GM12892 (cell line): ENCODE results near the gene TMEM109.

Source experiments
- POLR2A ChIP-seq: IDR thresholded peaks from 2 replicates; pipeline ENCODE4 v1.6.1; 2011; ENCODE audit warnings: low read depth, low read length, control low read depth
- TAF1 ChIP-seq: IDR thresholded peaks from 2 replicates; pipeline ENCODE4 v1.6.1; 2011; ENCODE audit warnings: low read depth, mild to moderate bottlenecking, control low read depth, low read length, borderline replicate concordance

- TF ChIP-seq POLR2A (no peak), TAF1 (no peak)
Observed at GRCh38 chr11:60966890-60967289, 52.9 kb downstream of the TMEM109 start.
